GM12872 (cell line): ENCODE results near the gene OR8S1.
A peak's percentile ranks its signal among the peaks of the same experiment; 100 is the strongest.

Experiments used
- CTCF ChIP-seq: IDR thresholded peaks from 3 replicates; pipeline ENCODE4 v1.5.1; 2011; ENCODE audit warnings: low read depth, mild to moderate bottlenecking, low read length, moderate library complexity; ENCODE audit not compliant: insufficient read depth

OR8S1 gene

GRCh38 chr12:48512855-48513254 lies 12.6 kb upstream of the OR8S1 start:
- TF ChIP-seq CTCF, result no peak

GRCh38 chr12:48514728-48515127 lies 10.7 kb upstream of the OR8S1 start:
- no peak for TF ChIP-seq CTCF

GRCh38 chr12:48527891-48528670 lies 2.6 kb downstream of the OR8S1 start:
- no peak for TF ChIP-seq CTCF

- no peak for TF ChIP-seq CTCF
These were observed 7.2 kb downstream of the OR8S1 start for GRCh38 chr12:48532601-48533000.

- no peak for TF ChIP-seq CTCF
These were observed 11.2 kb downstream of the OR8S1 start for GRCh38 chr12:48536602-48537001.

GRCh38 chr12:48542300-48542928 lies 17.0 kb downstream of the OR8S1 start:
- TF ChIP-seq CTCF, result peak; percentile 84

- no peak for TF ChIP-seq CTCF
These were observed 20.5 kb downstream of the OR8S1 start for GRCh38 chr12:48545833-48546469.
